ENCODE results near the gene ZNF546.
"Not testable (repeated sequence)": the region's sequence is repeated elsewhere in the genome, so short reads cannot be mapped to it uniquely, and the experiment has no call there.

The ZNF546 gene

DNA sequence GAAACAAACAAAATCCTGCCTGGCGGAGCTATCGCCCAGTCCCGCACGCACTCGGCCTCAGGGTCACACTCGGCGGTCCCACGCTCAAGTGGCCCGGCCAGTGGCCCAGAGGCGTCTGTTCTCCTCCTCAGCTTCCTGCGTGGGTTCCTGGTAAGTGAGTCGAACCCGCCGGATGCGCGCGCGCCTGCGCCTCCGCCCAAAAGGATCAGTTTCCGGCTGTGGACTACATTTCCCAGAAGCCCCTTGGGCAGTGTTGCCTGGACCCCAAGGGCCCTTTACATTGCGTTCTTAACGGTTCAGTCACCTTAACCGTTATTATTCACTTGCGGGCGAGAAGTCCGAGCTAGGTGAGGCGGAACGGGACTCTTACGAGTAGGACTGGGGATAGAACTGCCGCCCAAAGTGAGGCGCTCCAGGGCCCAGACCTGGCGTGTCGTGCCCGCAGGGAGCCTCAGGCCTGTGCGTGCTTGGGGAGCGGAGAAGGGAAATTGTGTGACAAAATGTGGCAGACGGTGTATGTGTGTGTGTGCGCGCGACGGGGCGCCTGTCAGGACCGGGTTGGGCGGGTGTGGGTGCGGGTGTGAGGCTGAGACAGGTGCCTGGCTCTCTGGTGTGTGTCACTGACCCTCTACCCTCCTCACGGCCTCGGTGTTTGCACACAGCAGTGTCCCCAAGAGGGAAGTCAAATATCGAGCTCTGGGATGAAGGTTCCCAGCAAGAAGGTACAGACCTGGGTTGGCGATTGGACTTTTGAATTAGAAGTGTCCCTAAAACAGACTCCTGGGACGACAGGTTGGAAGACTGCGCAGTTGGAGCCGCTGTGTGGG, at the start of gene ZNF546:
TSS of gene ZNF546 (plus strand) at position 250 of the 827 bp plus-strand sequence. CDS start 1,267 bp downstream, outside the sequence.
- peak; percentile 94 for DNase-seq

DNA sequence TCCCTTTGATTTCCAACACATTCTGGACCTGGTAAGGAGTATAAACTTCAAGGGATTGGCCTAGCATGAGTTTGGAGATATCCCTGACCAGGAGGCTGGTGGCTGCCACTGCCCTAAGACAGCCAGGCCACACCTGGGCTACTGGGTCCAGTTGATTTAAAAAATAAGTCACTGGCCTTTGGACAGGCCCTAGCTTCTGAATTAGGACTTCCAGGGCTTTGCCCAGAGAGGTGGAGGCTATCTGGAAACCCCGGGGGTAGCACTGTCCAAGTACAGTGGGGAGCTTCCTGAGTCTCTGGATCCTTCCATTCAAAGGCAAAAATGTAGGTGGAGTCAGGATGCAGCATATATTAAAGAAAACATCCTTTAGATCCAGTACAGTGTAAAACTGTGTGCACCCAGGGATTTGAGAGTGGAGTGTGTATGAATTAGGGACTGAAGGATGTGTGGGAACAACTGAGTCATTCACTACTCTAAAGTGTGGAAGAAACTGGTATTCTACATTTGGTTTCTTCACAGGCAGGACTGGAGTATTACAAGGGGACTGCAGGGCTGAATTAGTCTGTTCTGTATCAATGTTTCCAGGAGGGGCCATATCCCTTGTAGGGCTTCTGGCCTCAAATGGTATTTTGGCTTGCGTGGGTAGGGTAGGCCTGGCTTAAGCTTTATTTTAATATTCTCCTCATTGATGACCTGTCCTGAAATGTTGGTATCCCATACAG, 47.7 kb upstream of the ZNF546 start:
- DNase-seq: no peak

DNA sequence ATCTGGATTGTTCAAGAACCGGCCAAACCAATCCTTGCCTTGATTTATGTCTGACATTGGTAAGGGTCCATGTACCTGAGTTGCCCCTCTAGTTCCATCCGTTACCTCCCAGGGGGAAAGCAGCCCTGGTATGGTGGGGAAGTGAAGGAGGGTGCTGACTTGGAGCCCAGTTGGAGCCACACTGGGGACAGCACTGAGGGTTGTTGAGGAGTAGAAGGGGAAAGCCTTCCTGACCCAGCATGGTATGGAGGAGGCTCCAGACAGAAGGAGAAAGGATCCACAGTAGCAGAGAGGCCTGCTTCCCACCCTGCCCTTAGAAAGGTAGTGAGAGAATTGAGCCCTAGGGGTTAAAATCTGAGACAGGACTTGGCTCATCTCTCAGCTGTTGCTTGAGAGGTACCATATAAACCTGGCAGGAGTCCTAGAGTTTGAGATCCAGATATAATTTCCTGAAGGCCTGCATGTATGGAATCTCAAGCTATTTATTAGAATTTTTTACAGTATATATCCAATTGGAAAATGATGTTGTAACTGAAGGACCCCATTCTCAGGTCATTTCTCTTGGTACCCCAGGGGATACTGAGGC, 45.7 kb upstream of the ZNF546 start:
- DNase-seq: no peak

DNA sequence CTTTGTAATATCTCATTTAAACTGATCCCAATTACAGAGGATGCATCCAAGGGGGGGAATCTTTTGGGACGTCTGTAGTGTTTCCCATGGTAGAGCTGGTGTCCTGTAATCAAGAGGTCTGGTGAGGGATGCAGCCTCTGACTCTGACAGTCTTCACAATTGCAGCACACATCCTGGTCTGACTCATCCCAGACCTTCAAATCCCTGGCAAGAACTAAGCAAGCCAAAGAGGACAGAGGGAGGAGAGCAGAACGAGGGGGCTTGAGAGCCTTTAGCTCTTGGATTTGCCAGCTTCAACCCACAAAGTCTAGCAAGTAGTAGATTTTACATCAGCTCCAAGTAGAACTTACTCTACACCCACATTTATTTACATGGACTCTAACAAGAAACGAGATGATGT, 45.2 kb upstream of the ZNF546 start:
- DNase-seq: no peak

DNA sequence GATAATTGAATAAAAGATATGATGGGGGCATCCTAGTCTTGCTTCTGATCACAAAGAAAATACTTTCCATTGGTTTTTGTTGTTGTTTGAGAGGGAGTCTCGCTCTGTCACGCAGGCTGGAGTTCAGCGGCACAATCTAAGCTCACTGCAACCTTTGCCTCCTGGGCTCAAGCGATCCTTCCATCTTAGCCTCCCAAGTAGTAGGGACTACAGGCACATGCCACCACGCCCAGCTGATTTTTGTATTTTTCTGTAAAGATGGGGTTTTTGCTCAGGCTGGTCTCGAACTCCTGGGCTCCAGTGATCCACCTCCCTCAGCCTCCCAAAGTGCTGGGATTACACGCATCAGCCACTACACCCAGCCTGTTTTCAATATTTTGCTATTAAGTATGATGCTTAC, 42.9 kb upstream of the ZNF546 start:
- no peak for DNase-seq

DNA sequence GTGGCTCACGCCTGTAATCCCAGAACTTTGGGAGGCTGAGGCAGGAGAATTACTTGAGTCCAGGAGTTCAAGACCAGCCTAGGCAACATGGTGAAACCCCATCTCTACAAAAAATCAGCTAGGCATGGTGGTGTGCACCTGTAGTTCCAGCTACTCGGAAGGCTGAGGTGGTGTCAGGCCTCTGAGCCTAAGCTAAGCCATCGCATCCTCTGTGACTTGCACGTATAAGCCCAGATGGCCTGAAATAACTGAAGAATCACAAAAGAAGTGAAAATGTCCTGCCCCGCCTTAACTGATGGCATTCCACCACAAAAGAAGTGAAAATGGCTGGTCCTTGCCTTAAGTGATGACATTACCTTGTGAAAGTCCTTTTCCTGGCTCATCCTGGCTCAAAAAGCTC, 39.0 kb upstream of the ZNF546 start:
- DNase-seq: not testable (repeated sequence)

DNA sequence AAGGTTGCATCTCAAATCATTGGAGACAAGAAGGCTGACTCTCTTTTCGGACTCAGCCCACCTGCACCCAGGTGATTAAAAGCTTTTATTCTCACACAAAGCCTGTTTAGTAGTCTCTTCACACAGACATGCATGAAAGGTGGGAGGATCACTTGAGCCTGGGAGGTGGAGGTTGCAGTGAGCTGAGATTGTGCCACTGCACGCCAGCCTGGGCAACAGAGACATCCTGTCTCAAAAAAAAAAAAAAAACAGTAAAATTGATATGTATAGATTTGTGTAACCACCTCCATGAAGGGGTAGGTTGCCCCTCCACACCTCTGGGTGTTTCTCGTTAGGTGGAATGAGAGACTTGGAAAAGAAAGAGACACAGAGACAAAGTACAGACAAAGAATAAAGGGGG, 37.9 kb upstream of the ZNF546 start:
- DNase-seq: not testable (repeated sequence)

DNA sequence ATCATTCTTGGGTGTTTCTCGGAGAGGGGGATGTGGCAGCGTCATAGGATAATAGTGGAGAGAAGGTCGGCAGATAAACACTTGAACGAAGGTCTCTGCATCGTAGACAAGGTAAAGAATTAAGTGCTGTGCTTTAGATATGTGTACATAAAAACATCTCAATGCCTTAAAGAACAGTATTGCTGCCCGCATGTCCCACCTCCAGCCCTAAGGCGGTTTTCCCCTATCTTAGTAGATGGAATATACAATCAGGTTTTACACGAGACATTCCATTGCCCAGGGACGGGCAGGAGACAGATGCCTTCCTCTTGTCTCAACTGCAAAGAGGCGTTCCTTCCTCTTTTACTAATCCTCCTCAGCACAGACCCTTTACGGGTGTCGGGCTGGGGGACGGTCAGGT, 37.5 kb upstream of the ZNF546 start:
- DNase-seq: not testable (repeated sequence)

DNA sequence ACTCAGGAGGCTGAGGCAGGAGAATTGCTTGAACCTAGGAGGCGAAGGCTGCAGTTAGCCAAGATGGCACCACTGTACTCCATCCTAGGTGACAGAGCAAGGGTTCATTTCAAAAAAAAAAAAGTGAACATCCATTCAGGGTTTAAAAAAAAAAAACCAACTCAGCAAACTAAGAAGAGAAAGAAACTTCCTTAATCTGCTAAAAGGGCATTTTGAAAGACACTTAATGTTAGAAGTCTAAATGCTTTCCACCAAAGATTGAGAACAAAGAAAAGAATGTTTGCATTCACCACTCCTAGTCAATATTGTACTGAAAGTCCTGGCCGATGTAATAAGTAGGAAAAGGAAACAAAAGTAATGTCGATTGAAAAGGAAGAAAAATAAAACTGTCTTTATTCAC, 33.0 kb upstream of the ZNF546 start:
- DNase-seq: no peak

DNA sequence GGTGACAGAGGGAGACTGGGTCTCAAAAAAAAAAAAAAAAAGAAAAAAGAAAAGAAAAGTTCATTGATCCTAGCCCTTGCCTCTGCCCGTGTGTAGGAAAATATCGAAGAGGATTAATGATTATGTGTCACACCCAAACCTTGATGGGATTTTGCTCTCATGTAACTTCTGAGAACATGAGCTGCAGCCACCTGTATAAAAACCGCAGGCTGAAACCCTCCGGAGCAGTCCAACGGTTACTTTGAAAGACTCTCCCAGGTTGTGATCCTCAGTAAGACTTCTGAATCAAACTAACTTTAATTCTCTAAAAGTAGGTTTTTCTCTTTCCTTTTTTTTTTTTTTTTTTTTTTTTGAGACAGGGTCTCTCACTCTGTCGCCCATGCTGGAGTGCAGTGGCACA, 30.2 kb upstream of the ZNF546 start:
- no peak for DNase-seq

DNA sequence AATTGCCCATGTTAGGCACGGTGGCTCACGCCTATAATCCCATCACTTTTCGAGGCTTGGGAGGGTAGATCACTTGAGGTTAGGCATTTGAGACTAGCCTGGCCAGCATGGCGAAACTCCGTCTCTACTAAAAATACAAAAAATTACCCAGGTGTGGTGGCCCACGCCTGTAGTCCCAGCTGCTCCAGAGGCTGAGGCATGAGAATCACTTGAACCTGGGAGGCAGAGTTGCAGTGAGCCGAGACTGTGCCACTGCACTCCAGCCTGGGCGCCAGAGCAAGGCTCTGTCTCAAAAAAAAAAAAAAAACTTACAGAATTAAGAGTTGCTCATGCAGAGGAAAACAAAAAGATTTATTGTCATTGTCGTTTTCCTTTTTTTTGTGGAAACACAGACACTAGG, 29.3 kb upstream of the ZNF546 start:
- DNase-seq: no peak

DNA sequence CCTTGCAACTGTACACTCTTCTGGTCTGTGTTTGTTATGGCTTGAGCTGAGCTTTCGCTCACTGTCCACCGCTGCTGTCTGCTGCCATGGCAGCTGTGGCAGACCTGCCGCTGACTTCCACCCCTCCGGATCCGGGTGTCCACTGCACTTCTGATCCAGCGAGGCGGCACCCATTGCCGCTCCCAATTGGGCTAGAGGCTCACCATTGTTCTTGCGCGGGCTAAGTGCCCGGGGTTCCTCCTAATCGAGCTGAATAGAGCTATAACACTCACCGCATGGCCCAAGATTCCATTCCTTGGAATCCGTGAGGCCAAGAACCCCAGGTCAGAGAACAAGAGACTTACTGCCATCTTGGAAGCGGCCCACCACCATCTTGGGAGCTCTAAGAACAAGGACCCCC, 28.1 kb upstream of the ZNF546 start:
- DNase-seq: no peak

DNA sequence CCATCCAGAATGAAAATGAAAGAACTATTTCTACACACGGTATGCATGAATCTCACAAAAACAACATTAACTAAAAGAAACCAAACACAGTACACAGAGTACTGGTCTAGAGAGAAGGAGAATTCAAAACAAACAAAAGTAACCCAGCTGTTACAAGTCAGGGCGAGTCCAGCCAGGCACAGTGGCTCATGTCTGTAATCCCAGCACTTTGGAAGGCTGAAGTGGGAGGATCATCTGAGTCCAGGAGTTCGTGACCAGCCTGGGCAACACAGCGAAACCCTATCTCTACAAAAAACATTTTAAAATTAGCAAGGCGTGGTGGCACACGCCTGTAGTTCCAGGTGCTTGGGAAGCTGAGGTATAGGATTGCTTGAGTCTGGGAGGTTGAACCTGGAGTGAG, 27.6 kb upstream of the ZNF546 start:
- no peak for DNase-seq

DNA sequence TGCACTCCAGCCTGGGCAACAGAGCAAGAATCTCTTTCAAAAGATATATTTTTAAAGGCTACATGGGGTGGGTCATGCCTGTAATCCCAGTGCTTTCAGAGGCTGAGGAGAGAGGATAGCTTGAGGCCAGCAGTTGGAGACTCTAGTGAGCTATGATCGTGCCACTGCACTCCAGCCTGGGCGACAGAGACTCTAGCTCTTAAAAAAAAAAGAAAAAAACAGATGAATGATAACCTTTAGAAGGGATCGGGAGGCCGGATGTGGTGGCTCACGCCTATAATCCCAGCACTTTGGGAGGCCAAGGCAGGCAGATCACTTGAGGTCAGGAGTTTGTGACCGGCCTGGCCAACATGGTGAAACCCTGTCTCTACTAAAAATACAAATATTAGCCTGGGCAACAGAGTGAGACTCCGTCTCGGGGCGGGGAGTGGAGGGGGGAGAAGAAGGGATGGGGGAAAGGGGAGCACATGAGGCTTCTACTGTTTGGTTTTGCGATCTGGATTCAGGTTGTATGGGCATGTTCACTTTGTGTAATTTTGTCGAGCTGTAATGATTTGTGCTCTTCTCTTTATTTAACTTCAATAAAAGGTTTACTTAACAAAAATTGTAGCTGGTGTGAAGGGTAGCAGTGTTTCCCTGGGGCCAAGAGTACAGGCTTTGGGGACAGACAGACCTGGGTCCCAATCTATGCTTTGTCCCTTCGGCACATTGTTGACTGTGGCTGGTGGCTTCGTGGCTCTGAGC, 27.0 kb upstream of the ZNF546 start:
- peak; percentile 37 for DNase-seq

DNA sequence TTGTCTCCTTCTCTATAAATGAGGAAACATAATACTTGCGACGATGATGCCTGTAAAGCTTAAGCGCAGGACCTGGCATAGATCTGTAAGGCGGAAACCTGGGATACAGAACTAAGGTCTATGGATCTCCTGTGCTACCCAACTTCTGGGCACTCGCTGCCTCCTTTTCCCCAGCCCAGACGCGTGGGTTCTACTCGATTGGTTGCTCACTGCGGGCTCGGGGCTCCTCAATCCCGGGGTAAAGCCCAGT, 26.5 kb upstream of the ZNF546 start:
- no peak for DNase-seq

DNA sequence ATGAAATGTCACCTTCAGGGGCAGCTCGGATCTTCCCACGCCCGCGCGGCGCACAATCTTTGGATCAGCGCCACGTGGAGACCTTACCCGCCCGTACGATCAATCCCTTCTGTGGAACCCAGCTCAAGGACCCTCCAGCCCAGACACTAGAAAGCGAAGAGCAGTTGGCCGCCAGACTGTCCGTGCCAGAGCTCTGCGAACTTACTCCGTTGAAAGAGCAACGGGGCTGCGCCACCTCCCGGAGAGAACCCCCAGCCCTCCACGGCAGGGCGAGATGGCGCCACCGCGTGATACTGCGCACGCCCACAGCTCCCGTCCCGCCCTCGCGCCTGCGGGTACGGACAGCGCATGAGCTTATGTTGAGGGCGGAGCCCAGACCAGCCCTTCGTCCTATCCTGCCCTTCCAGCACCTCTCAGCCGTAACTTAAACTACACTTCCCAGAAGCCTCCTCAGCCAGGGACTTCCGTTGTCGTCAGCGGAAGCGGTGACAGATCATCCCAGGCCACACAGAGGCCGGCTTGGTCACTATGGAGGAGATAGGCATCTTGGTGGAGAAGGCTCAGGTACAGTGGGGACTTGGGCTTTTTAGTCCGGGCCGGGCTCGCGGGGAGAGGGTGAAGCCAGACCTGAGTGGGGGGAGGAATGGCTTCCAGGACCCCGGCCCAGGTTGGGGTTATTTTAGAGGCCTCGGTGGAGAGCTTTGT, 26.0 kb upstream of the ZNF546 start, which contains the start of gene PSMC4:
TSS of gene PSMC4 (plus strand) at position 491 of the 705 bp plus-strand sequence. CDS start at position 529, 38 bp downstream.
- DNase-seq: peak; percentile 99

DNA sequence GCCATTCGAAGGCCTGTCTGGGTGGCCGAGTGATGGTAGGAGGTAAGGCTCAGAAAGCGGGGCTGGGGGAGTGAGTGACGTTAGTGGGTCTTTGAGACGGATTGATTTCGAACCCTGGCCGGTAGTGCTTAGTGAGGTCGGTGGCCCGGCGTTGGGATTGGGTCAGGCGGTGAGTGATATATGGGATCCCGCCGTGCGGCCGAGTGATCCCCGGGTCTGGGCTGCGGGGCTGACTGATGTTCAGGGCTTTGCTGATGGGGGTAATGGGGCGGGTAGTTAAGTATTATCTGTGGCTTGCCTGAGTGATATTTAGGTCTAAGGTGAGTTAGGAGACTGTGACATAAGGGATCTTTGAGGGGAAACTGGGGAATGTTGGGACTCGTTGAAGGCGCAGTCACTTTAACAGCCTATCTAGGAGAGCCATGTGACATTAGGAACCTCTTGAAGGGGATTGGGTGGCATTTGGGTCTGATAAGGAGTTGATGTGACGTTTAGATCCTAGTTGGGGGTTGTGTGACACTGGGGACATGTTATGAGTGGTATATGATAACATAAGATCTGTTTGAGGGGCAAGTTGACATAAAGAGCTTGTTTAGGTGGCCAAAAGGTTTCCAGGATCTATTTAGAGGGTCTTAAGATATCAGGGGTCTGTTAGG, 25.4 kb upstream of the ZNF546 start:
- DNase-seq: peak; percentile 33

DNA sequence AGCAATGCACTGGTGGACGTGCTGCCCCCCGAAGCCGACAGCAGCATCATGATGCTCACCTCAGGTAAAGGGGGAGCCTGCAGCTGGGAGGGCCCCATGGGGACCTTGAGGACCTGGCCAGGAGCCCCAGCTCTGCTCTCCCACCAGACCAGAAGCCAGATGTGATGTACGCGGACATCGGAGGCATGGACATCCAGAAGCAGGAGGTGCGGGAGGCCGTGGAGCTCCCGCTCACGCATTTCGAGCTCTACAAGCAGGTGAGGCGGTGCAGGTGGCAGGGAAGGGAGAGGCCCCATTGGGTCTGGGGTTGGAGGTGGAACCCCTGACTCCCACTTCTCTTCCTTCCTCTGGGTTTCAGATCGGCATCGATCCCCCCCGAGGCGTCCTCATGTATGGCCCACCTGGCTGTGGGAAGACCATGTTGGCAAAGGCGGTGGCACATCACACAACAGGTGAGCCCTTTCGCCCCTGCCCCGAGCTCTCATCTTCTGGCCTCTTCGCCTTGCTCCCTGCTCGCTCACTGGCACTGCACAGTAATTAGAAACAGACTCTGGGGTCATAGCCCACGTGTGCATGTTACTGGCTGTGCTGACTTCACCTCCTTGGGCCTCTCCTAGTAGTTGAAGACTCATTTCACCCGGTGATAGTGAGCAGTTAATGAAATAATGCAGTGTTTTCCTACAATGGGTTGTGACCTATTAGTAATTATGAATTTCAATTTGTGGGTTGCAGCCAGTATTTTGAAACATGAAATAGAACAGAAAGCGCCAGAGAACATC, 22.3 kb upstream of the ZNF546 start:
- DNase-seq: no peak

DNA sequence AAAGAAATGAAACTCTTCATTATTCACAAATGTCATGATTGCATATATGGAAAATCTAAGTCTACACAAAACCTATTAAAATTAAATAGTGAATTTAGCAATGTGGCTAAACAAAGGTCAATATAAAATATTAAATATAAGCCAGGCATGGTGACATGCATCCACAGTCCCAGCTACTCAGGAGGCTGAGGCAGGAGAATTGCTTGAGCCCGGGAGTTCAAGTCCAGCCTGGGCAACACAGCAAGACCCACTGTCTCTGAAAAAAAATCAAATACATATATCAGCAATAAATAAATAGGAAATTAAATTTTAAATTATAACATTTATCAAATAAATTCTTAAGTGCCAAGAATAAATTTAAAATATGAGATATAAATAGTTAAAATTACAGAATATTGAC, 14.0 kb upstream of the ZNF546 start:
- DNase-seq: no peak

DNA sequence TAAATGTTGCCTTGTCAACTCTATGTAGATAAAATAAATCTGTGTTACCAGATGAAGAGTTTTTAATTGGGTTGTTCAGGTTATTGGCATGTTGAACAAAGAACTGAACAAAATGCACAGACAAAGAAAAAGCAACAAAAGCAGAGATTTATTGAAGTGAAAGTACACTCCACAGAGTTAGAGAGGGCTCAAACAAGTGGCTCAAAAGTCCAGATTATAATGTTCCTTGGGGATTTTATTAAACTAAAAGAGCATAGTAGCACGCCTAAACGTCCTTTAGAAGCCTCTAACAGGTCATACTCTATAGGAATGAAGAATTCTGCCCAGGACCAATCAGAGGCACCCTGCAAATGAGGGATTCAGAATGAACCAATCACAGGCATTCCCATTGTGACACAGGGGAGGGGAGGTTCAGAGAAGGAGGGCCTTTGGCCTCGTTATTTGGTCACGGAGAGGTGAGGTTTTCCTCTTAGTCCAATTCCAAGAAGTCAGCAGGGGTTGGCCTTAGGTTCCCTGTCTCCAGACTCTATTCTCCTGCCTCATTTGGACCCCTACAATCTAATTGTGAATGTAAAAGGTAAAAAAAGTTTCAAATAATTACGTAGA, 13.1 kb upstream of the ZNF546 start:
- no peak for DNase-seq

DNA sequence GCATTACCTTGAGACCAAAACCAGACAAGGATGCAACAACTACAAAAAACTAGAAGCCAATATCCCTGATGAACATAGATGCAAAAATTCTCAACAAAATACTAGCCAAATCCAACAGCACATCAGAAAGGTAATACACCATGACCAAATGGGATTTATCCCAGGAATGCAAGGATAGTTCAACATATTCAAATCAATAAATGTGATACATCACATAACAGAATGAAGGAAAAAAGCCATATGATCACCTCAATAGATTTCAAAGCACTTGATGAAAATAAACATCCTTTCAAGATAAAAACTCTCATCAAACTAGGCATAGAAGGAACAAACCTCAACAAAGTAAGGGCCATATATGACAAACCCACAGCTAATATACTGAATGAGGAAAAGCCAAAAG, 10.2 kb upstream of the ZNF546 start:
- no peak for DNase-seq

All from stimulated activated CD4-positive, alpha-beta T cell treated with anti-CD3 and anti-CD28 coated beads, Interleukin-15, amount 100 ng/mL, for 24 hours (primary cell).